Dendritic cell treated with granulocyte-macrophage colony-stimulating factor and Interleukin-4, amounts not matched to agents 40 ng/mL and 50 ng/mL, for 4 days (primary cell): ENCODE data around the gene TMEM45A.
"Not testable (repeated sequence)": the region's sequence is repeated elsewhere in the genome, so short reads cannot be mapped to it uniquely, and the experiment has no call there.

Experiments
- H3K27ac Mint-ChIP-seq: one replicate; pipeline ENCODE4 v1.8.0; 2022; ENCODE audit warnings: mild to moderate bottlenecking, mixed read lengths
- H3K27me3 Mint-ChIP-seq: one replicate; pipeline ENCODE4 v1.8.0; 2022; ENCODE audit warnings: mild to moderate bottlenecking, mixed read lengths
- H3K36me3 Mint-ChIP-seq: one replicate; pipeline ENCODE4 v1.8.0; 2022; ENCODE audit warnings: low read depth, mixed read lengths
- H3K4me1 Mint-ChIP-seq: one replicate; pipeline ENCODE4 v1.8.0; 2022; ENCODE audit warnings: low read depth, mixed read lengths
- H3K4me3 Mint-ChIP-seq: one replicate; pipeline ENCODE4 v1.8.0; 2022; ENCODE audit warnings: mild to moderate bottlenecking, moderate library complexity, mixed read lengths
- H3K9me3 Mint-ChIP-seq: one replicate; pipeline ENCODE4 v1.8.0; 2022; ENCODE audit warnings: mixed read lengths
- intact Hi-C: fragments of 100-400 bp; cut with micrococcal nuclease; formaldehyde crosslinking; loops from one replicate; pipeline ENCODE4 v1.15.0; 2022

TMEM45A gene

DNA sequence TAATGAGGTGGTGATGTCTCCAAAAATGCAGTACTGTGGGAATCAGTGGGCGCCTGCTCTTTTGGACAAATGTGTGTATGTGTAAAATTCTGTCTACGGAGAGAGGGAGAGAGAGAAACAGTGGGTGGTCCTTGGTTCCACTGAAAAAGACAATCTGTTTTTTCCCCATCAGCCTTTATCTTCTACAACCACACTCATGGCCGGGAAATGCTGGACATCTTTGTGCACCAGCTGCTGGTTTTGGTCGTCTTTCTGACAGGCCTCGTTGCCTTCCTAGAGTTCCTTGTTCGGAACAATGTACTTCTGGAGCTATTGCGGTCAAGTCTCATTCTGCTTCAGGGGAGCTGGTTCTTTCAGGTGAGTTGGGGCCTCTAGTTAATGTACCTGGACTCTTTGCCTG lies 65.8 kb downstream of the TMEM45A start:
- Mint-ChIP-seq H3K36me3 (no peaks in the 10 kb centered on the region), H3K4me1 (peaks cover 16% of the 10 kb centered on the region), H3K27ac (no peak overlapping the region), H3K9me3 (no peaks in the 10 kb centered on the region), H3K4me3 (no peak overlapping the region), H3K27me3 (no peaks in the 10 kb centered on the region)
- intact Hi-C loops, result no loop called here

DNA sequence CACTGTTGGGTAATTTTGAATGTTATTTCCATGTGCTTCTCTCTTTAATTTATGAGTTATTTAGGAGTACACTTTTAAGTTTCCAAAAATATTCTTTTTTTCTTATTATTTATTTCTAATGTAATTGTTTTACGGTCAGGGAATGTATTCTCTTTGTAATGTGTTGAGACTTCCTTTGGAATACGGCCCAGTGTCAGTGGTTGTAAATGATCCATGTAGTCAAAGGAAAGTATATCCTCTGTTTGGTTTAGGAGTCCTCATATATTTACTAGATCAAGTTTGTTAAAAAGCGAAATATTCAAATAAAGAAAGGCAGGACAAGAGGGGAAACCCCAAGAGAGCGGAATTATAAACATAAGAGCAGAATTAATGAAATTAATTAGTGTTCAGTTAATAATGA lies 68.0 kb downstream of the TMEM45A start:
- H3K4me1 Mint-ChIP-seq, result peaks cover 25% of the 10 kb centered on the region
- H3K27ac Mint-ChIP-seq, result no peak overlapping the region
- H3K36me3 Mint-ChIP-seq, result no peaks in the 10 kb centered on the region
- H3K4me3 Mint-ChIP-seq, result no peak overlapping the region
- H3K27me3 Mint-ChIP-seq, result no peaks in the 10 kb centered on the region
- intact Hi-C loops, result no loop called here
- no peaks in the 10 kb centered on the region for H3K9me3 Mint-ChIP-seq

DNA sequence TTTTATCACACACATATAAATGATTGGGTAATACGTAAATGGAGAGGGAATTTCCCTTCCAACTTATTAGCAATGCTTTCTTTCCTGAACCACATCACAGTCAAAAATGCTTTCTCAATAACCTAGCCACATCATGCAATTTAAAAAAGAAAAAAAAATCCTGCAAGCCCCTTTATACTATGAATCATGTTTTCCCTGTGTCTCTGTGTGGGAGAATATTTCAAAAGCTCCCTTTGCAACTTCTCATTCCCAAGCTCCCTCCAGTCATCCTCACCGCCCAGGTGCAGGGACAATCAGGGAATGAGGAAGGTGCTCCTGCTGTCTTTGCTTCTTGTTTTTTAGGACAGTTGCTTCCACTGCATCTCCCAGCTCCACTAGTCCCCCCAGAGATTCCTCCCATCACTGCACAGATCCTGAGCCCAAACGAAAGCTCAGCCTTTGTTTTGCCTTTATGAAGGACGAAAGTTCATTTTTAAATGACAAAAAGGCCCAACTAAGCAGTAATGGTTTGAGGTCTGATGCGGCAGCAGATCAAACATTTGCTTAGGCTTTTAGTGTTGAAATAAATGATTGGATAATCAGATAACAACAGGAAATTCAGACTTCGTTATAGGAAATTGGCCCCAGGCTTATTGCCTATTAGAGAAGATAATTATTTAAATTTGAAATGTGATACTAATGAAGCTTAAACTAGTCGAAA lies 69.2 kb downstream of the TMEM45A start:
- Mint-ChIP-seq H3K27me3 (no peaks in the 10 kb centered on the region), H3K36me3 (no peaks in the 10 kb centered on the region), H3K4me3 (no peak overlapping the region), H3K4me1 (peaks cover 27% of the 10 kb centered on the region), H3K27ac (no peak overlapping the region), H3K9me3 (no peaks in the 10 kb centered on the region)
- intact Hi-C loops, result no loop called here

- intact Hi-C loops, result no loop called here
- Mint-ChIP-seq H3K4me1 (peaks cover 23% of the 10 kb centered on the region), H3K36me3 (no peaks in the 10 kb centered on the region), H3K9me3 (no peaks in the 10 kb centered on the region), H3K27ac (no peak overlapping the region), H3K27me3 (no peaks in the 10 kb centered on the region), H3K4me3 (no peak overlapping the region)
Observed at GRCh38 chr3:100562224-100562857, 69.9 kb downstream of the TMEM45A start.

GRCh38 chr3:100563228-100563627 lies 70.8 kb downstream of the TMEM45A start:
- H3K27ac Mint-ChIP-seq, result no peak overlapping the region
- H3K9me3 Mint-ChIP-seq, result no peaks in the 10 kb centered on the region
- H3K4me1 Mint-ChIP-seq, result peaks cover 23% of the 10 kb centered on the region
- no peak overlapping the region for H3K4me3 Mint-ChIP-seq
- H3K27me3 Mint-ChIP-seq, result no peaks in the 10 kb centered on the region
- intact Hi-C loops, result no loop called here
- H3K36me3 Mint-ChIP-seq, result no peaks in the 10 kb centered on the region

DNA sequence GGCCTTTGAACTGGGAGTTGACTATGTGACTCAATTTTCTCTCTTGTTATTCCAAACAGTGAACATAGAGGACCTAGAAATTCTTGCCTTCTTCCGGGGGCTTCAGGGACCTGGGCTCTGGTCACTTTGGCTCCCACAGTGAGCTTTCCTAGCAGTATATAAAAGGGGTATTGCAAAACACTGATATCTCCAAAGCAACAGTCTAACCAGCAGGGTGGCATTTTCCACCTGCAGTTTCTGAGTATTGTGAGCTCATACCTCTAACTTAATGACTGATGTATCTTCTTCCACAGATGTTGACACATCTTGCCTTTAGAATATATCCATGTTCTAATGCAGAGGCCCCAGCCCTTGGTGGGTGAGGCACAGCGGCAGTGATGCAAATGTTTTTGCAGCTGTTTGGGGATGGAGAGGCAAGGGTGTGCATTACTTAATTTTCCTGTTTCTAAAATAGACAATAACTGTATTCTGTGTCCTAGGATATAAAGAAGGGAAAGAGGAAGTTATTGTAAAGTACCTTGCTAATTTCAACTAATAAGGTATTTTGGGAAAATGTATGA lies 71.3 kb downstream of the TMEM45A start:
- intact Hi-C loops, result no loop called here
- H3K4me3 Mint-ChIP-seq, result no peak overlapping the region
- H3K27ac Mint-ChIP-seq, result no peak overlapping the region
- no peaks in the 10 kb centered on the region for H3K36me3 Mint-ChIP-seq
- H3K4me1 Mint-ChIP-seq, result peaks cover 23% of the 10 kb centered on the region
- H3K27me3 Mint-ChIP-seq, result no peaks in the 10 kb centered on the region
- H3K9me3 Mint-ChIP-seq, result no peaks in the 10 kb centered on the region

GRCh38 chr3:100570811-100571210 lies 78.4 kb downstream of the TMEM45A start:
- H3K27ac Mint-ChIP-seq, result no peak overlapping the region
- intact Hi-C loops, result no loop called here
- no peaks in the 10 kb centered on the region for H3K27me3 Mint-ChIP-seq
- H3K4me3 Mint-ChIP-seq, result no peak overlapping the region
- peaks cover 4% of the 10 kb centered on the region for H3K4me1 Mint-ChIP-seq
- no peaks in the 10 kb centered on the region for H3K36me3 Mint-ChIP-seq
- no peaks in the 10 kb centered on the region for H3K9me3 Mint-ChIP-seq

DNA sequence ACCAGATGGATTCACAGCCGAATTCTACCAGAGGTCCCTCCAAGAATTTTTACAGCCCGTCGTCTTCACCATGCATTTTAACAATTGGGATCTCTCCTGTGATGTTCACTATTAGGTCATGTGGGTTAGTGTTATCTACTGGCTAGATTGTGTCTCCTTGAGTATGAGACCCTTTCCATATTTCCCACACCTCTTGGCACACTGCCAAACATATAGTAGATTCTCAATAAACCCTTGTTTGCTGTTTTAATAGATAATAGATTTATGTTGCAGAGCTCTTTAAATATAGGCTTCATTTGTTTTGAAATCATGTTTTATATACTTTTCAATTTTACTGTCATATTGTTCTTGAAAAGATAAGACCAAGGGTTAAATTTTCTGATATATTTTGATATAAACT lies 82.1 kb downstream of the TMEM45A start:
- no peaks in the 10 kb centered on the region for H3K36me3 Mint-ChIP-seq

GRCh38 chr3:100575704-100576103 lies 83.3 kb downstream of the TMEM45A start:
- Mint-ChIP-seq H3K27ac (no peak overlapping the region), H3K36me3 (no peaks in the 10 kb centered on the region), H3K27me3 (no peaks in the 10 kb centered on the region), H3K4me3 (no peak overlapping the region), H3K4me1 (no peaks in the 10 kb centered on the region), H3K9me3 (no peaks in the 10 kb centered on the region)
- intact Hi-C loops, result no loop called here

More for the DNA sequence above, 82.1 kb downstream of the TMEM45A start:
- no peaks in the 10 kb centered on the region for H3K4me1 Mint-ChIP-seq
- no peaks in the 10 kb centered on the region for H3K9me3 Mint-ChIP-seq
- no peak overlapping the region for H3K27ac Mint-ChIP-seq
- no peak overlapping the region for H3K4me3 Mint-ChIP-seq
- intact Hi-C loops, result no loop called here
- no peaks in the 10 kb centered on the region for H3K27me3 Mint-ChIP-seq

DNA sequence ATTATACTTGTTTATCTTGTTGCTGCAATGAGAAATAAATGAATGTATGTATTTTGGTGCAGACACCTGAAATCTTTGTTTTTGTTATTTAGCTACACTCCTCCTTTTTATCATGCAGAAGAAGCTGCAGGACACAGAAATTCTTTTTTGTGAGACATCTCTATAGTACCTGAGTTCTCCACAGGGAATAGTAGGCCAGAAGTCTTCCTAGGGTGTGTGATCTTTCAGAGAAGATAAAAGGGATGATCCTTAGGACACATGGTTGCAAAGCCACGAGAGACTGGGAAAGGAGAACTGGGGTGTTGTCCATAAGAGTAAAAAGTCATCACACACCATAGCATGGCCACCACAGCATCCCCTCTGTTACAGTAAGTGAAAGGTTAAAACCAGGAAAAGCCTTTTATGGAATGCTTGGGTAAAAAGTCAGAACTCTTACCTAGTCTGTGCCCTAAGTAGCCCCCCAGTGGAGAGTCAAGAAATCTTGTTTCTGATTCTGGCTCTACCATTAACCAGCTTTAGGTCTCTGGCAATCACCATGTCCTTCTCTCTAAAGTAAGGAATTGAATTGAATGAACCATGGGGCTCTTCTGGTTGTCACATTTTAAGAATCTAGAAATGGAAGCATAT lies 85.1 kb downstream of the TMEM45A start:
- intact Hi-C loops, result no loop called here
- Mint-ChIP-seq H3K27me3 (no peaks in the 10 kb centered on the region), H3K4me1 (no peaks in the 10 kb centered on the region), H3K9me3 (no peaks in the 10 kb centered on the region), H3K36me3 (no peaks in the 10 kb centered on the region), H3K27ac (no peak overlapping the region), H3K4me3 (no peak overlapping the region)

DNA sequence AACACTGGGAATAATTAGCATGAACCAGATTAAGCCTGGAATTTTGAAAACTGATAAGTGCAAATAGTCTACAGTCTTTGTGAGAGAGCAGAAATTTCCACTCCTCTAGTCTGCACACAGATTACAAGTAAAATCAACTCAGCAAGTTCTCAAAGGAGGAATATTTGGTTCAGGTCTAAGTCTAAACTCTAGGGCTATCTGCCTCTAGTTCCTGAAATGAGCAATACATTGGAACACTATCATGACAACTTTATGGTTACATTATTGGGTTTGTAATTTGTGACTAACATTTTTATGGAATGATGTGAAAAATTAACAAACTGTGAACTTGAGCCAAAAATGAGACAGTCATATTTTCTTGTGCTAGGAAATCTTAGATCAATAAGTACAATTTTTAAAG lies 86.2 kb downstream of the TMEM45A start:
- no peaks in the 10 kb centered on the region for H3K27me3 Mint-ChIP-seq
- H3K27ac Mint-ChIP-seq, result no peak overlapping the region
- no peaks in the 10 kb centered on the region for H3K36me3 Mint-ChIP-seq
- H3K4me3 Mint-ChIP-seq, result no peak overlapping the region
- intact Hi-C loops, result no loop called here
- no peaks in the 10 kb centered on the region for H3K9me3 Mint-ChIP-seq
- no peaks in the 10 kb centered on the region for H3K4me1 Mint-ChIP-seq

- Mint-ChIP-seq H3K4me3 (no peak overlapping the region), H3K36me3 (no peaks in the 10 kb centered on the region), H3K27ac (no peak overlapping the region), H3K9me3 (no peaks in the 10 kb centered on the region), H3K27me3 (no peaks in the 10 kb centered on the region), H3K4me1 (no peaks in the 10 kb centered on the region)
- intact Hi-C loops, result no loop called here
Observed at GRCh38 chr3:100580147-100580546, 87.7 kb downstream of the TMEM45A start.

DNA sequence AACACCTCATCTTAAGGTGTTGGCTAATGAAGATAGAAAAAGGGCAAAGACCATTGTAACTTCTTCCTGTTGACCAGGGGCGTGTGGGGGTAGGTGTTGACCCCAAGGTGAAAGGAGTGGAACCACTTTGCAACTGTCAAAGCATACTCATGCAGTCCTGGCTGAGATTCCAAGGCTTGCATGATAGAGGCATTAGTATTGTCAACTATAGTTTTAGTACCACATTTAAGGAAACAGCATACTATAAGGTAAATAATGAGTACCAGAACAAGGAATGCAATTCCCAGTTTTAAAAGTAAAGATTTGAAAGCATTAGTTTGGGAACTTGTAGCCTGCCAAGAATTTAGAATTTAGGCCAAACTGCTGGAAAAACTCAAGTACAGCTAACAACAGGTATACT lies 89.2 kb downstream of the TMEM45A start:
- no peaks in the 10 kb centered on the region for H3K27me3 Mint-ChIP-seq
- H3K4me3 Mint-ChIP-seq, result no peak overlapping the region
- no peaks in the 10 kb centered on the region for H3K9me3 Mint-ChIP-seq
- H3K27ac Mint-ChIP-seq, result no peak overlapping the region
- intact Hi-C loops, result no loop called here
- H3K4me1 Mint-ChIP-seq, result no peaks in the 10 kb centered on the region
- H3K36me3 Mint-ChIP-seq, result no peaks in the 10 kb centered on the region

DNA sequence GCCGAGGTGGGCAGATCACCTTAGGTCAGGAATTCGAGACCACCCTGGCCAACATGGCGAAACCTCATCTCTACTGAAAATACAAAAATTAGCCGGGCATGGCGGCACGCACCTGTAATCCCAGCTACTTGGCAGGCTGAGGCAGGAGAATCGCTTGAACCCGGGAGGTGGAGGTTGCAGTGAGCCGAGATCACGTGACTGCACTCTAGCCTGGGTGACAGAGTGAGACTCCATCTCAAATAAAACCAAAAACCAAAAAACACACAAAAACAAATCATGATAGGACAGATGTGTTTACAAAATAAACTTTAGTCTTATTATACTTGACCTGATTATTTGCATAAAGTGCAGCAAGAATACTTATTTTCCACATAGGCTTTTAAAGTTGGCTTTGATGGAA lies 89.7 kb downstream of the TMEM45A start:
- H3K36me3 Mint-ChIP-seq, H3K27ac Mint-ChIP-seq, H3K27me3 Mint-ChIP-seq, intact Hi-C loops, H3K9me3 Mint-ChIP-seq, H3K4me1 Mint-ChIP-seq, H3K4me3 Mint-ChIP-seq: not testable (repeated sequence)
